Right lobe of liver (tissue), 4 donors: ENCODE data around the gene CALD1.

Experiments
- CTCF ChIP-seq, 4 donors: fragments of 200-600 bp in 3 of 4; fragments of 450-650 bp in 1 of 4; IDR thresholded peaks; one replicate each; pipeline versions ENCODE4 v1.5.1 to v1.8.0; 2016 to 2022; ENCODE audit warnings: antibody characterized with exemption in 4 of 4, mild to moderate bottlenecking in 2 of 4
- POLR2A ChIP-seq: fragments of 450-650 bp; IDR thresholded peaks from one replicate; pipeline ENCODE4 v1.6.1; 2017; ENCODE audit warnings: antibody characterized with exemption, mild to moderate bottlenecking
- donor health status: DM: no; HTN: no; CAD: no.
- donor health status: DM: no; HTN: no; CAD: no.
- donor health status: DM: no; HTN: yes; CAD: no.

- no peak for TF ChIP-seq POLR2A
- no peak for TF ChIP-seq CTCF (IDR thresholded peaks at IDR 0.05)
Observed at GRCh38 chr7:134910968-134911367, 131.5 kb downstream of the CALD1 start.
